Activated CD8-positive, alpha-beta memory T cell treated with anti-CD3 and anti-CD28 coated beads, Interleukin-2, amount 50 U/mL, for 24 hours (primary cell): ENCODE results near the gene UVRAG.
"Not testable (repeated sequence)": the region's sequence is repeated elsewhere in the genome, so short reads cannot be mapped to it uniquely, and the experiment has no call there.

Experiments
- DNase-seq: peaks from one replicate; pipeline ENCODE4 v3.0.0-alpha.2; 2020; ENCODE audit errors: extremely low read depth

UVRAG gene

DNA sequence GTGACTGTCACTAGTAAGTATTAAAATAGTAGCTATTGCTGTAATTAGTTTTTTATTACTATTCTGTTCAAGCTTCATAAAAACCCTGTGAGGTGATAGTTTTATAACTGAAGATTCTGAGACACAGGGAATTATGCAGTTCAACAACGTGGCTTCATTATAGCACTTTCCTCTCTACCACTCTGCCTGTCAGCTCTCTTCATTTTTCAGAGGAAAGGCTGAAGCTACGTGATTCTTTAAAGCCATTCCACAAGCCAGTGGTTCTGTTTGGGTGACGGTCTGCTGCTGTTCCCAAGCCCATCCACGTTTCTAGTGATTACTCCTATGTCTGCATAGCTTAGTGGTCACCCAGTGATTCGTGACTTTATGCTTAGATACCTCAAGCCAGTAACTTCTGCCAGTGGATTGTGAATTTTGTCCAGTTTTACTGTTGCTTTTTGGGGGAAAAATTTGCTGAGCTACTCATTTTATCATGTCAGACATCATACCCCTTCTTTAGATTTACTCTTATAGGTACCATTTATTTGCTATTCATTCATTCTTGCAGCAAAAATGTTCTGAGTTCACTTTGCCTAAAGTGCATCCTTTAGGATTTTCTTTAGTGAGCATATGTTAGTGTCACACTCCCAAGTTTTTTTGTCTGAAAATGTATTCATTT, 59.8 kb downstream of the UVRAG start:
- no peak for DNase-seq

- DNase-seq: not testable (repeated sequence)
Observed at GRCh38 chr11:75877327-75877726, 62.3 kb downstream of the UVRAG start.

GRCh38 chr11:75877931-75878330, 62.9 kb downstream of the UVRAG start:
- DNase-seq: not testable (repeated sequence)

GRCh38 chr11:75878933-75879332, 63.9 kb downstream of the UVRAG start:
- no peak for DNase-seq

DNA sequence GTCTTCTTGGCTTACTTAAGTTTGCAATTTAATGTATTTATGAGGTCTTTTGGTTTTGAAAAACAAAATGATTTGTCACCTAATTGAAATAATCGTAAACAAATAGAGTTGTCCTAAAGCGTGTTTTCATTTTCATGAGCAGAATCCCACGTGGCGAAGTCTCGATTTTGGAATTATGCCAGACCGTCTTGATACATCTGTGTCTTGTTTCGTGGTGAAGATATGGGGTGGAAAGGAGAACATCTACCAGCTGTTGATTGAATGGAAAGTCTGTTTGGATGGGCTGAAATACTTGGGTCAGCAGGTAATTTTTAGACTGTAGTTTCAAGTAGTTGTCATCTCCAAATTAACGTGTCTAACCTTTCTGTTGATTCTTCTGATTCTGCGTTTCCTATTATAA, 64.7 kb downstream of the UVRAG start:
- no peak for DNase-seq

DNA sequence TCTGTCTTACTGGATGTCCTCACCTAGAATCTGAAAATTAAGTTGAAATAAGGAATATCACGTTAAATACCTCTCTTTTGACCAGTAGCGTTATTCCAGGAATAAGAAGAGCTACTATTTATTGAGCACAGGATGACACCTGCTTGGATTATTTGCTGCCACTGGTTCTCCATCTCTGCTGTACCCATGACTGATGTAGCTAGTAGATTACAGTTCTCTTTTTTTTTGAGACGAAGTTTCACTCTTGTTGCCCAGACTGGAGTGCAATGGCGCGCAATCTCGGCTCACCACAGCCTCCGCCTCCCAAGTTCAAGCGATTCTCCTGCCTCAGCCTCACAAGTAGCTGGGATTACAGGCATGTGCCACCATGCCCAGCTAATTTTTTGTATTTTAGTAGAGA, 65.3 kb downstream of the UVRAG start:
- DNase-seq: not testable (repeated sequence)

GRCh38 chr11:75884321-75884720, 69.3 kb downstream of the UVRAG start:
- DNase-seq: no peak

DNA sequence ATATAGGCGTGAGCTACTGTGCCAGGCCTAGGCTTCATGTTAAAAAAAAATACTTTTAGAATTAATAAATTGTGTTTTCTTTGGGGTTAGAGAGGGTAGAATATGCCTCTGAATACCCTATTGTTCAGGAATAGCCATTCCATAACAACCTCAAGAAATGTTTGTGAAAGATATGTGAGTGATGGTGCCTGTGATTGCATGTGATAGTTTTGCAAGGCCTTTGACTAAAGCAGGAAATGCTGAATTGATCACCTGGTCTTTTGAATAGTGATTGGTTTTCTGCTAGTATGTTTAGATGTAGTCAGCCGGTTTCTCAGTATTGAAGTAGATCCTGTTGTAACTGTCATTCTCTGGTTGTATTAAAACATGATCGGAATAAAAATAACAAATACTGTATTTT, 73.4 kb downstream of the UVRAG start:
- no peak for DNase-seq

GRCh38 chr11:75891947-75892739, 77.1 kb downstream of the UVRAG start:
- DNase-seq: no peak

- DNase-seq: no peak
Observed at GRCh38 chr11:75893251-75893650, 78.2 kb downstream of the UVRAG start.

GRCh38 chr11:75894036-75894585, 79.1 kb downstream of the UVRAG start:
- no peak for DNase-seq

GRCh38 chr11:75896843-75897419, 81.9 kb downstream of the UVRAG start:
- no peak for DNase-seq

DNA sequence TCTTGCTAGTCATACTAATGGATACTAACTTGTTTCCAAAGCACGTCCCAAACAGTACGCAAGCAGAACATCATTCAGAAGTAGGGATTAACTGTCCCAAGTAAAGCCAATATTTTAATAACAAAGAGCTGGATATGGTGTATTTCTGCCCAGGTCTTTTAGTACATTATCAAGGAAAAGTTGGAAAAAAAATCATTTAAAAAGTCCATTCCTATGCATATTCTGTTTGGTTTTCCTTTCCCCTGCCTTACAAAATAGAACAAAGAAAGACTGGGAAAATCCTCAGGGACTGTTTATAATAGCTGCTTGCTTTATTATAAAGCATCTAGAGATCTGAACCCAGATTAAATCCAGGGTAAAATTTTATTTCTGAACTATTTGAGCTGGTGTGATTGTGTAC, 83.9 kb downstream of the UVRAG start:
- DNase-seq: no peak

- no peak for DNase-seq
Observed at GRCh38 chr11:75899806-75900205, 84.8 kb downstream of the UVRAG start.

- DNase-seq: no peak
Observed at GRCh38 chr11:75900848-75901247, 85.8 kb downstream of the UVRAG start.

DNA sequence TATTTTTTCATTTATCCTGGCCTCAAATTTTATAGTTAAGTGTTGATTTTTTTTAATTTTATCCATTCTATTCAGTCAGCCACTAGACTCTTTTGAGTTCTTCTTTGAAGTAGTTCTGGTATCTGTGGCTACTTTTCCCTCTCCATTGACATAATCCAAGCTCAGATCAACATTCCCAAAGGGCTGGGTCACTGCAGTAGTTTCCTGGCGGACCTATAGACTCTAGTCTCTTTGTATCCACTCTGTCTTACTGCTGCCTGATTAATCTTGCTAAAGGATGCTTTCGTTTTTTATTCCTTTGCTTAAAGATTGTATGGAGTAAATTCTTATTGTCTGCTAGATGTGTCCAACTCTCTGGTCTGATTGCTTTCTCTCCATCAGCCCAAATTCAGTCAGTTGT, 87.6 kb downstream of the UVRAG start:
- no peak for DNase-seq

GRCh38 chr11:75903276-75903675, 88.3 kb downstream of the UVRAG start:
- no peak for DNase-seq

DNA sequence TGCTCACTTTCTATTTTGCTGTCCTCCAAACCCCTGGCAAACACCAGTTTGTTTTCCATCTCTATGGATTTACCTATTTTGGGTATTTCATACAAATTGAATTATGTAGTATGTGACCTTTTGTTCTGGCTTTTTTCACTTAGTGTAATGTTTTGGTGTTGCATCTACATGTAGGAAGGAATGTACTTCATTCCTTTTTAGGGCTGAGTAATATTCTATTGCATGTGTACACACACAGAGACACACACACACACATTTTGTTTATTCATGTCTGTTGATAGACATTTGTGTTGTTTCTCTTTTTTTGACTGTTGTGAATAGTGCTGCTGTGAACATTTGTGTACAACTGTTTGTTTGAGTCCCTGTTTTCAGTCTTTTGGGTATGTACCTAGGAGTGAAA, 90.4 kb downstream of the UVRAG start:
- no peak for DNase-seq

DNA sequence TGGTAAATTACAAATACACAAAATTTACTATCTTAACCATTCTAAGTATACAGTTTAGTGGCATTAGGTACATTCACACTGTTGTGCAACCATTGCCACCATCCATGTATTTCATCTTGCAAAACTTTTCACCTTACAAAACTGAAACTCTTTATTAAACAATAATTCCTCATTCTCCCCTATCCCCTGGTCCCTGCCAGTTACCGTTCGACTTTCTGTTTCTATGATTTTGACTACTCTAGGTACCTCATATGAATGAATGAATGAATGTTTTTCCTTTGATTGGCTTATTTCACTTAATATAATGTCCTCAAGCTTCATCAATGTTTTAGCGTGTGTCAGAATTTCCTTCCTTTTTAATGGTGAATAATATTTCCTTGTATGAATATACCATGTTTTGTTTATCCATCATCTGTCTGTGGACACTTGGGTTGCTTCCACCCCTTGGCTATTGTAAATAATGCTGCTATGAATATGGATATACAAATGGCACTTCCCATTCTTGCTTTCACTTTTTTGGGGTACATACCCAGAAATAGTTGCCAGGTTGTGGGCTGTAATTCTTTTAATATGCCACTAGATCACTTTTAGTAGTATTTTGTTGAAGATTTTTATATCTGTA, 93.0 kb downstream of the UVRAG start:
- DNase-seq: no peak

DNA sequence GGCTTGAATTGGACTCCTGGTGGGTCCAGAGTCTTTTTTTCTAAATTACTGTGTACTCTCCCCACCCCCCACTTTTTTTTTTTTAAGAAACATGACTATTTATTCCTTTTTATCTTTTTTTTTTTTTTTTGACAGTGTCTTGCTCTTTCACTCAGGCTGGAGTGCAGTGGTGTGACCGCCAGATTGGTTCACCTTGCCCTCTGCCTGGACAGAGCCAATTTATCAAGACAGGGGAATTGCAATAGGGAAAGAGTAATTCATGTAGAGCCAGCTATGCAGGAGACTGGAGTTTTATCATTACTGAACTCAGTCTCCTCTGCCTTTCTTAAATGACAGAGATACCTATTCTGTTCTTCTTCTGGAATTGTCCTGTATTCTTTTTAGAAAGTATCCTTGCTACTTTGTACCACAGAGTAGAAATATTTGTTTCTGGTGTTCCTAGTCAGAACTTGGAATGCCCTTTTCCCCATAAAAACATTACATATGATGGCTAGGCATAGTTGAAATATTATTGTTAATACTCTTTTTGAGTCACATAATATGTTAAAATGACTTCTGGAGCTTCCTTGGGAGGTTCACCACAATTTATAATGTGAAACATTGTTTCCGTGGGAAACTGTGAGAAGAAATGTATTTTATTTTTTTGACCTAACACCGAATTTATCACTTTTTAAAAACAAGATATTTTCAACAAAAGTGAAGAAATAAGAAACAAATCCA, 95.6 kb downstream of the UVRAG start:
- DNase-seq: no peak

- no peak for DNase-seq
Observed at GRCh38 chr11:75911459-75911858, 96.4 kb downstream of the UVRAG start.

- no peak for DNase-seq
Observed at GRCh38 chr11:75913984-75914383, 99.0 kb downstream of the UVRAG start.
